Upper lobe of left lung (tissue), 6 donors: ENCODE data around the gene DYDC1. TPM values are rescaled to one million over a fixed set of nuclear protein-coding genes. Genes with fewer than 3 reads are reported as not detected.

ENCODE experiments used
- ATAC-seq, 2 donors: fragments of 200-7000 bp; cut with Tn5 transposase; one replicate each; pipeline ENCODE4 v1.9.1; 2022; ENCODE audit warnings: mild to moderate bottlenecking in 2 of 2, moderate library complexity in 2 of 2; ENCODE audit not compliant: low FRiP score in 2 of 2
- DNase-seq, 2 donors: peaks; one replicate each; pipeline ENCODE4 v3.0.0-alpha.2; 2019 to 2020
- H3K27ac ChIP-seq, 4 donors: fragments of 200-600 bp; sonication (generic); one replicate each; pipeline ENCODE4 v1.5.1; 2016 to 2019
- H3K27me3 ChIP-seq, 4 donors: fragments of 200-600 bp; sonication (generic); one replicate each; pipeline ENCODE4 v1.5.1; 2017 to 2019
- H3K36me3 ChIP-seq, 4 donors: fragments of 200-600 bp; sonication (generic); one replicate each; pipeline ENCODE4 v1.5.1; 2016 to 2019
- H3K4me1 ChIP-seq, 4 donors: fragments of 200-600 bp; sonication (generic); one replicate each; pipeline ENCODE4 v1.5.1; 2018 to 2019
- H3K4me3 ChIP-seq, 4 donors: fragments of 200-600 bp; sonication (generic); one replicate each; pipeline ENCODE4 v1.5.1; 2017 to 2019; ENCODE audit warnings: mild to moderate bottlenecking in 2 of 4, moderate library complexity in 1 of 4
- H3K9me3 ChIP-seq, 4 donors: fragments of 200-600 bp; sonication (generic); one replicate each; pipeline ENCODE4 v1.5.1; 2018 to 2019
- CTCF ChIP-seq, 6 experiments: fragments of 450-650 bp in 4 of 6; fragments of 200-600 bp in 2 of 6; sonication (generic) in 2 of 6; IDR thresholded peaks; one replicate each; pipeline ENCODE4 v1.5.1; 2016 to 2019; ENCODE audit warnings: antibody characterized with exemption in 6 of 6
- EP300 ChIP-seq, 4 donors: sonication (generic); formaldehyde crosslinking; IDR thresholded peaks; one replicate each; pipeline ENCODE4 v1.5.1; 2017; ENCODE audit warnings: antibody characterized with exemption in 4 of 4, control low read depth in 2 of 4
- POLR2A ChIP-seq, 4 donors: fragments of 450-650 bp; IDR thresholded peaks; one replicate each; pipeline ENCODE4 v1.5.1; 2016 to 2017; ENCODE audit warnings: antibody characterized with exemption in 4 of 4, mild to moderate bottlenecking in 2 of 4
- POLR2AphosphoS5 ChIP-seq, 2 donors: sonication (generic); formaldehyde crosslinking; IDR thresholded peaks; one replicate each; pipeline ENCODE4 v1.5.1; 2017; ENCODE audit warnings: antibody characterized with exemption in 2 of 2
- WGBS, 2 donors: methylation state at CpG; one replicate each; pipeline ENCODE4 v1.1.5; 2017 to 2018; 5-methylcytosine and 5-hydroxymethylcytosine counted together
- total RNA-seq, 6 donors: library from RNA; depleted of rRNA in 4 of 6; stranded (reverse); fragments of >200 nt in 4 of 6; gene quantifications; one replicate each; pipeline versions ENCODE4 v1.1.0 to v1.2.1, GENCODE V29; 2016 to 2021
- donor health status: DM: no; HTN: no; CAD: no; lungs with moderate emphysema.
- donor health status: DM: no; HTN: yes; CAD: no; lungs with severe emphysema.

DYDC1 gene
- total RNA-seq, 6 donors from 2014 or later: 0.71 to 8.7 TPM; not detected in 4

DNA sequence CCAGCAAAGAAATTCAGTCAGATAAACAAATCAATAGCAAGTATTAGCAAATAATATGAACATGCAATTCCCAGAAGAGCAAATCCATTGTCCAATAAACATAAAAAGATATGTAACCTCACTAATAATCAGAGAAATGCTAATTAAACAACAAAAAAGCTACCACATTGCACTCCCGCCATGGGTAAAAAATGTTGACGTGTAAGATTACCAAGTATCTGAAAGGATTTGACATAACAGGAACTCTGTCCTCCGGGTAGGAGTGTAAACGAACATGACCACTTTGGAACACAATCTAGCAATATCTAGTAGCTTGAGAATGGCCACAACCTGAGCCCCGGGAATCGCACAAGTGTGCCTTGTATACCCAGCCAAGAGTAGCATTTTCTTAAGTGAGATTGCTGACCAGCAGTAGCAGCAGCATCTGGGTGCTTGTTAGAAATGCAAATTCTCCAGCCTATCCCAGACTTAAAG lies 31.6 kb downstream of the DYDC1 start:
- no peak for ATAC-seq
- DNase-seq: no peak
- no peaks in the 10 kb centered on the region for H3K36me3 ChIP-seq
- H3K4me1 ChIP-seq: no peaks in the 10 kb centered on the region
- no peaks in the 10 kb centered on the region for H3K9me3 ChIP-seq
- H3K4me3 ChIP-seq: no peak overlapping the region
- 59 to 65% methylated on average over 6 of the region's 6 CpGs for WGBS, 2 donors
- H3K27ac ChIP-seq: no peak overlapping the region
- no peak for TF ChIP-seq POLR2A (IDR thresholded peaks at IDR 0.05)
- TF ChIP-seq EP300 (IDR thresholded peaks at IDR 0.05): no peak
- no peaks in the 10 kb centered on the region for H3K27me3 ChIP-seq

- no peak overlapping the region for H3K27ac ChIP-seq
- H3K9me3 ChIP-seq: no peaks in the 10 kb centered on the region
- no peak for TF ChIP-seq POLR2A (IDR thresholded peaks at IDR 0.05)
- no peak for TF ChIP-seq POLR2AphosphoS5 (IDR thresholded peaks at IDR 0.05)
- TF ChIP-seq CTCF (IDR thresholded peaks at IDR 0.05): no peak
- no peak for TF ChIP-seq EP300 (IDR thresholded peaks at IDR 0.05)
- ATAC-seq (no peak), DNase-seq (no peak)
- no peak overlapping the region for H3K4me3 ChIP-seq
- no peaks in the 10 kb centered on the region for H3K27me3 ChIP-seq
- H3K4me1 ChIP-seq: no peaks in the 10 kb centered on the region
- 42 to 55% methylated on average over 1 of the region's 1 CpG for WGBS, 2 donors
- no peaks in the 10 kb centered on the region for H3K36me3 ChIP-seq
Observed at GRCh38 chr10:80324086-80324485, 32.5 kb downstream of the DYDC1 start.

DNA sequence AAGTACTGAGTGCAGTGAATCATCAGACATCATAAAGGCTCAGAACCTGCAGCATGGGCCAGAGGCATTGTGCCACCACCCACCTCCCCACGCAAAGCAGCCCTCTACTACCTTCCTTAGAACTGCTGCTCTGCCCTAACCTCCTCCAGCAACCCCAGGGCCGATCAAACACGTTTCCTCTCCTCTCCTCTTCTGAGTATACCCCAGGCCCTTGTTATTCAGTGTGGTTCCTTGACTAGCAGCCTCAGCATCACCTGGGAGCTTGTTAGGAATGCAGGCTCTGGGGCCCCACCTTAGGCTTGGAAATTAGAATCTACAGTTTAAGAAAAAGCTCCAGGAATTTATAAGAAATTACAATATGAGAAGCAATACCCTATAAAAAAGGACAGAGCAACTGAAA lies 33.2 kb downstream of the DYDC1 start:
- Histone ChIP-seq H3K4me1 (no peaks in the 10 kb centered on the region), H3K9me3 (no peaks in the 10 kb centered on the region), H3K27ac (no peak overlapping the region), H3K4me3 (no peak overlapping the region), H3K36me3 (no peaks in the 10 kb centered on the region), H3K27me3 (no peaks in the 10 kb centered on the region)
- 68 to 69% methylated on average over 3 of the region's 3 CpGs for WGBS, 2 donors
- no peak for DNase-seq
- TF ChIP-seq CTCF (IDR thresholded peaks at IDR 0.05) (no peak), POLR2AphosphoS5 (IDR thresholded peaks at IDR 0.05) (no peak), POLR2A (IDR thresholded peaks at IDR 0.05) (no peak), EP300 (IDR thresholded peaks at IDR 0.05) (no peak)
- ATAC-seq: no peak

GRCh38 chr10:80322711-80323110 lies 33.8 kb downstream of the DYDC1 start:
- Histone ChIP-seq H3K4me1 (no peaks in the 10 kb centered on the region), H3K36me3 (no peaks in the 10 kb centered on the region), H3K9me3 (no peaks in the 10 kb centered on the region), H3K27me3 (no peaks in the 10 kb centered on the region), H3K27ac (no peak overlapping the region), H3K4me3 (no peak overlapping the region)
- DNase-seq: no peak
- no peak for ATAC-seq
- TF ChIP-seq EP300 (IDR thresholded peaks at IDR 0.05) (no peak), POLR2A (IDR thresholded peaks at IDR 0.05) (no peak), CTCF (IDR thresholded peaks at IDR 0.05) (no peak), POLR2AphosphoS5 (IDR thresholded peaks at IDR 0.05) (no peak)
- 57 to 69% methylated on average over 1 of the region's 1 CpG for WGBS, 2 donors

DNA sequence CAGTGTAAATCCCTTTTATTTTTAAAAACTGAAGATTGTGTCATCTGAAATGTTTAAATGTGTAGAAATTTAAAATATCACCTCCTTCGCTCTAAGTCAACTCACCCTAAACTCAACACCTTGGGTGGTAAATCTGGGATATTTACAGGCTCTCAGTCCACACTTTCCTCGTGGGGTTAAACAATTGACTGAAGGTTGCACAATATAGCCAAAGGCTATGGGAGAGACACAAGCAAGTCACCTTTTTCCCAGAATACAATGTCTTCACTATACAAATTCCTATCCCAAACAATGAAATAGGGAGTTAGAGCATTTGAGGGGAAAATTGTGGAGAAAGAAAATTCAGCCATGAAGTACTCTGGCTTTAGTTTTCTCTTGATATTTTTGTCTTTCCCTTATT lies 34.4 kb downstream of the DYDC1 start:
- ATAC-seq: no peak
- Histone ChIP-seq H3K9me3 (no peaks in the 10 kb centered on the region), H3K27ac (no peak overlapping the region), H3K4me1 (no peaks in the 10 kb centered on the region), H3K27me3 (no peaks in the 10 kb centered on the region), H3K4me3 (no peak overlapping the region), H3K36me3 (no peaks in the 10 kb centered on the region)
- WGBS, 2 donors: 73 to 86% methylated on average over 2 of the region's 2 CpGs
- no peak for DNase-seq
- no peak for TF ChIP-seq CTCF (IDR thresholded peaks at IDR 0.05)
- TF ChIP-seq POLR2AphosphoS5 (IDR thresholded peaks at IDR 0.05): no peak
- no peak for TF ChIP-seq EP300 (IDR thresholded peaks at IDR 0.05)
- TF ChIP-seq POLR2A (IDR thresholded peaks at IDR 0.05): no peak
